GM12892 (cell line): ENCODE results near the gene ANKRD30A.

Source experiments
- POLR2A ChIP-seq: IDR thresholded peaks from 2 replicates; pipeline ENCODE4 v1.6.1; 2011; ENCODE audit warnings: low read depth, low read length, control low read depth
- POLR2AphosphoS5 ChIP-seq: IDR thresholded peaks from 2 replicates; pipeline ENCODE4 v1.6.1; 2011; ENCODE audit warnings: low read depth, low read length, control low read depth

DNA sequence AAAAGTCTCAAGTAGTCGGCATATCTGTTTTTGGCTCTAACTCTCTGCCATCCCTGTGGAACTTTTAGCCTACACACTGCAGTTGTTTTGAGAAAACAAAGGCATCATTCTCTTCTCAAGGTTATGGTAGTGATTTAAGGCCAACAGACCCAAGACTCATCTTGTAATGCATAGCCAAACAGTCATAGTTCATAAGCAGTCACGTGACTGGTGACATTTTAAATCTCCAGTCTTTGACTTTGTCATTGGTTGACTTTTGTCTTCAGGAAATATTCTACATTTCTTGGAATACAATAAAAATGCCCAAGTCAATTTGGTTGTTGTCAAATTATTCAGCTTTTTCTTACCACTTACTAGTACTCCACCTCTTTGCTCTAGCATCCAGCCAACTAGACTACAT lies 114.8 kb downstream of the ANKRD30A start:
- TF ChIP-seq POLR2AphosphoS5, result no peak
- TF ChIP-seq POLR2A, result no peak
